Dermis blood vessel endothelial cell (primary cell): ENCODE measurements around the gene AACS. TPM values are rescaled to one million over a fixed set of nuclear protein-coding genes. Genes with fewer than 3 reads are reported as not detected.
A peak's percentile ranks its signal among the peaks of the same experiment; 100 is the strongest.
"Not testable (repeated sequence)": the region's sequence is repeated elsewhere in the genome, so short reads cannot be mapped to it uniquely, and the experiment has no call there.

Experiments
- DNase-seq: peaks from one replicate; pipeline ENCODE4 v3.0.0; 2010
- total RNA-seq: library from RNA; depleted of rRNA; stranded (reverse); fragments of >200 nt; gene quantifications from 2 replicates; pipeline ENCODE4 v1.2.3, GENCODE V29; 2014

Gene AACS
- total RNA-seq: 29.4 and 50.5 TPM in 2 replicates

- peak; percentile 80 for DNase-seq
These were observed at the start of gene AACS for GRCh38 chr12:125065021-125065918. Gene AACS (plus strand): TSS chr12:125065435. CDS start chr12:125065585, 150 bp downstream.

- no peak for DNase-seq
These were observed 49.4 kb upstream of the AACS start for GRCh38 chr12:125015680-125016310.

DNA sequence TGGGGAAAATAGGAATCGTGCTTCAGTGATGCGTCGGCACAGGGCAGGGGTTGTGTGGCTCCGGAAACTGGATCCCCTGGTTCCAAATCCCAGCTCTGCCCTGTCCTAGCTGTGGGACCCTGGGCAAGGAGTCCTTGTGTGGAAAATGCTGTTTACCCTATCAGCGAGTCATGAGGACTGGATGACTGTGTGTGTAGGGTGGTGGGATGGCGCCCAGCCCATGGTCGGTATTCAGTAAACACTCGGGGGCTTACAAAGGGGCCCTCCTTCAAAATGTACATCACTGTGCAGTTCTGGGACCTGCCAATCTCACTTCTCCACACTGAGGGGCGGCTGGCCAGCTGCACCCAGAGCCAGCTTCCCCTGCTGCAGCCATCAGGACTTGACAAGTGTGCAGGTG lies 47.4 kb upstream of the AACS start:
- no peak for DNase-seq

DNA sequence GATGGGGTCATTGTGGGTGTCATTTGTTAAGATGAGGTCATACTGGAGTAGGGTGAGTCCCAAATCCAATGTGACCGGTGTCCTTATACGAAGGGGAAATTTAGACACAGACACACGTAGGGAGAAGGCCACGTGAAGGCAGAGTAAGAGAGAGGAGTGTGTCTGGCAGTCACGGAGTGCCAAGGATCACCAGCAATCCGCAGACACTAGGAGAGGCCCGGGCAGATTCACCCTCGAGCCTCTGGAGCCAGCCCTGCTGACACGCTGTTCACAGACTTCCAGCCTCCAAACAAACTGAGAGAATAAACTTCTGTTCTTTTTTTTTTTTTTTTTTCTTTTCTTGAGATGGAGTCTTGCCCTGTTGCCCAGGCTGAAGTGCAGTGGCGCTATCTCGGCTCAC lies 46.9 kb upstream of the AACS start:
- DNase-seq: no peak

GRCh38 chr12:125021096-125021495 lies 44.1 kb upstream of the AACS start:
- no peak for DNase-seq

DNA sequence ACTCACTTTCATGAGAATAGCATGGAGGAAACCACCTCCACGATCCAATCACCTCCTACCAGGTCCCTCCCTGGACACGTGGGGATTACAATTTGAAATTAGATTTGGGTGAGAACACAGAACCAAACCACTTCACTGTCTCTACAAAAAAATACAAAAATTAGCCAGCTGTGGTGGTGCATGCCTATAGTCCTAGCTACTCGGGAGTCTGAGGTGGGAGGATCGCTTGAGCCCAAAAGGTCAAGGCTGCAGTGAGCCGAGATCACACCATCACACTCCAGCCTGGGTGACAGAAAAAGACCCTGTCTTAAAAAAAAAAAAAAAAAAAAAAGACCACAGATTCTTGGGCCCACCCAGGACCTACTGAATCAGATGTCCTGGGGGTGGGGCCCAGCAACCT lies 43.5 kb upstream of the AACS start:
- no peak for DNase-seq

DNA sequence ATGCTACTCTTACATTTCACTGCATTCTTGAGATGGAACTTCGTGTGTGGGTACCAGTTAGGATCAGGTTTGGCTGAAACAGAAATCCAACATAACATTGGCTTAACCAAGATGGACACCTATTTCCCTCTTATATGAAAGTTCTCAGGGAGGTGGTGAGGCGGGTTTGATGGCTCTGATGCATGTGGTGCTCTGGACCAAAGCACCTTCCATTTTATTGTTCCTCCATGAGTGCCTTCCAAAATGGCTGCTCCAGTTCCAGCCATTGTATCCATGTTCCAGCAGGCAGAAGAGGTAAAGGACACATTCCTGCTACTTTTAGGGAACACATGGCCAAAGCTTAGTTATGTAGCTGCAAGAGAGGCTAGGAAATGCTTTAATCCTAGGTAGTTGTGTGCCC lies 42.2 kb upstream of the AACS start:
- DNase-seq: no peak

DNA sequence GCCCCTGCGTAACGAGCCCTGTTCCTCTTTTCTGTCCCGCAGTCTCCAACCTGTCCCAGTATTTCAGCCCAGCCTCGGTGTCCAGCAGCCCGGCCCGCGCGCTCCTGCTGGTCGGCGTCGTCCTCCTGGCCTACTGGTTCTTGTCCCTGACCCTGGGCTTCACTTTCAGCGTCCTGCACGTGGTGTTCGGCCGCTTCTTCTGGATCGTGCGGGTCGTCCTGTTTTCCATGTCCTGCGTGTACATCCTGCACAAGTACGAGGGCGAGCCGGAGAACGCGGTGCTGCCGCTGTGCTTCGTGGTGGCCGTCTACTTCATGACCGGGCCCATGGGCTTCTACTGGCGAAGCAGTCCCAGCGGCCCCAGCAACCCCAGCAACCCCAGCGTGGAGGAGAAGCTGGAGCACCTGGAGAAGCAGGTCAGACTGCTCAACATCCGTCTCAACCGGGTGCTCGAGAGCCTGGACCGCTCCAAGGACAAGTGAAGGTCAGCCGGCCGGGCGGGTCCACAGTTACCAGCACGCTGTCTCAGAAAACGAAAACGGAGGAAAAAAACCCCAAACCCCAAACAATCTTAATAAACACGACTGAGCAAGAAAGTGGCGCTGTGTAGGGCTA lies 40.2 kb upstream of the AACS start:
- DNase-seq: no peak

GRCh38 chr12:125025606-125026235 lies 39.5 kb upstream of the AACS start:
- no peak for DNase-seq

DNA sequence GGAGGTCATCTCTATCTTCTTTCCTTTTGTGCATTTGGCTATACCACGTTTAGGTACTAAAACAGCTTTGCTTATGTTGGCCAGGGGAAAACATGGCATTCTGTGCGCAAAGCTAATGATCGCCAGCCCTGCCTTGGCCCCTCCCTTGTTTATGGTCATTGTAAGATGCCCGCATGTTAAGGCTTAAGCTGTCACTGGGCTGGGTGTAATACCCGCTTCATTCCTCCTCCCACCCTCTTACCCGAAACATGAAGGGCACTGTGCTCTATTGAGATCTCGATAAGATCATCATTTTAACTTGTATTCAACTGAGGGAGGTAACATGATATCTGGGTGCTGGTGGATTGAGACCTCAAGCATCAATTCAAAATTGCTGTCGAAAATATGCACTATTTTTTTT lies 37.1 kb upstream of the AACS start:
- DNase-seq: no peak

DNA sequence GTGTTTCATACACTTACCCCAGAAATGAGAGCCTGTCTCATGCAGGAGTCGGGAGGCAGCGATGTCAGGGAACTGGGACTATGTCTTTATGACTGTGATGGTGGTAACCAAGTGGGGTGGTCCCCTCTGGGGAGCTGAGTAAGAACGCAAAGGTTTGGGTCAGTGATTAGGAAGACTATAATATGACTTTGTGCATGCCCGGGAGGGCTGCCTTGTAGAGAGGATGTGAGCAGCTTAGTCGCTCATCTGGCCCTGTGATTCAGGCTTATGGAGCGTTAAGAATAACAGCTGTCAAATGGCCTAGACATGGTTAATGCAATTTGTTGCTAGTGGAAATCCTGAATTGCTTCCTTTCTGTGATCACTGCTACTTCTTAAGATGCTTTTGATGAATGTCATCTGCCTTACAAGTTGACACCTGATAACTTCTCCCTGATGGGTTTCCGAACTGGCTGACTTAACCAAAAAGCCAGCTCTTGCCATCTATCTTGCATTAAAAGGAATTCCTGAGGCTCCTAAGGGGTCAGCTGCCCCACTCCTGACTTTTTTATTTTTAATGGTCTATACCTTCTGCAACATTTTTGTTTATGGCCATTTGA lies 35.4 kb upstream of the AACS start:
- DNase-seq: peak; percentile 7

GRCh38 chr12:125031471-125031870 lies 33.8 kb upstream of the AACS start:
- not testable (repeated sequence) for DNase-seq

- no peak for DNase-seq
These were observed 32.6 kb upstream of the AACS start for GRCh38 chr12:125032466-125033152.

- DNase-seq: no peak
These were observed 31.9 kb upstream of the AACS start for GRCh38 chr12:125033288-125033687.

DNA sequence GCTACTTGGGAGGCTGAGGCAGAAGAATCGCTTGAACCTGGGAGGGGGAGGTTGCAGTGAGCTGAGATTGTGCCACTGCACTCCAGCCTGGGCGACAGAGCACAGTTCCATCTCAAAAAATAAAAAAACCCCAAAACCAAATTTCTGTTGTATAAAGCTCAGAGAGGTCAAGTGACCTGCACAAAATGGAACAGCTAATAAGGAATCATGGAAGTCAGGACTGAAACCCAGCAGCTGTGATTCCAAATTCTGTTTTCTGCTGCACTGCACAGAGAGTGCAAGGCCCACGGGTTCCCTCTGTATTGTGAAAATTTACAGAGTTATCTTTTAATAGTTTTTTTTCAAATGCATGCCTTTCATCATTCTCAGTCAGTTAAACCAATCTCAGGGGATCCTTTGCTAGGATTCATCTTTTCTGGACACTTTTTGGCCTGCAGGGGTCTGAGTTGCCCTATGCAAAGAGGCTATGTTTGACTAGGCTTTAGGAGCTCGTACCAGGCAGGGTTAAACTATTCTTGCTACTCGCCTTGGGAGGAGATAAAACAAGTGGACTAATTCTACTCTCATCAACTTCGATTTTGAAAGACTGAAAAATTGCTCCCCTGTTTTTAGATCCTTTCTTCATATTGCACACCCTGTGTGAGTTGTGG lies 26.1 kb upstream of the AACS start:
- no peak for DNase-seq

DNA sequence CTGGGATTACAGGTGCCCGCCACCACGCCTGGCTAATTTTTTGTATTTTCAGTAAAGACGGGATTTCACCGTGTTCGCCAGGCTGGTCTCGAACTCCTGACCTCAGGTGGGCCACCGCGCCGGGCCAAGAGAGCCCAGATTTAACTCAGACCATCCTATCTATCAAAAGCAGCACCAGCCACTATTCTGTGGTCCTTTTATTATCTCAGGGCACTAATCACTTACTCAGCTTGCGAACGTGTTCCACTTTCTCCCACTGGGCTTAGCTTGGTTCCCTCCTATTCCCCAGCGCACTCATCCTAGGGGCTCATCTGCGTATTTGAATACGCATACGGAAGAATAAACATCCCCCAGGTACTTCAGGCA lies 16.2 kb upstream of the AACS start:
- no peak for DNase-seq

DNA sequence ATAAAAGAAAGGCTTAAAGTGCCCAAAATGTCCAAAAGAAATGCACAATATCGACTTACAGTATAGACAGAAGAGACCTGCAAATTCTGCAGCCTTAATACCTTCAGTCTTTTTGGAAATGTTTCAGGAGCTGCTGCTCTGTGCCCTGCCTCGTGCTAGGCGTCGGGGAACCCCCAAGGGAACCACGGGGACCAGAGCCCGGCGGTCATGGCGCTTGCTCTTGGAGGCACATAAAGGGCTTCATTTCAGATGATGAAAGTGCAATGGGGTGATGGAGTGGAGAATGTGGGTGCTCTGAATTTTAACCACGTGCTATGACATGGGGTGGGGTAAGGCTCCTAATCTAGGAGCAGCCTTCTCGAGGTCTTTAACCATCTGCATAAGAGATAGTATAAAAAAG lies 14.8 kb upstream of the AACS start:
- DNase-seq: no peak

DNA sequence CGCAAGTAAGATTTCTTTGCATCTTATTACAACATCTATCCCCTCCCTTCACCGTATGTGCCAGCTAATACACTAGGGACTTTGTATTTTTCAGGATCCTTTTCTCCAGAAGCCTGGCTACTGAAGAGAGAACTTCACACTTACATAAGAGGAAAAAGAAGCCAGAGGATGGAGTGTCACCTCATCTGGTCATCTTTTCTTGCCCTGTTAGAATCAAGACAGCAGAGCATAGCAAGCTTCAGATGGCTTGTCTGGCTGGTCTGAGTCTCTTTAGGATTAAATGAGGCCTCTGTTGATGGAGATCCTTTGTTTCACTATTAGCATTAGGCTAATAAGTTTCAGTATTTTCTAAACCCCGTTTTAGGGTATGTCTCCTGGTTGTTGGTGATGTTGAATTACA lies 14.4 kb upstream of the AACS start:
- no peak for DNase-seq

- no peak for DNase-seq
These were observed 11.4 kb upstream of the AACS start for GRCh38 chr12:125053821-125054220.

GRCh38 chr12:125055591-125055990 lies 9.6 kb upstream of the AACS start:
- no peak for DNase-seq

- DNase-seq: no peak
These were observed 8.9 kb upstream of the AACS start for GRCh38 chr12:125056306-125056705.

GRCh38 chr12:125057708-125058107 lies 7.5 kb upstream of the AACS start:
- DNase-seq: no peak
